Gastroesophageal sphincter (tissue), 4 donors: Measurements from ENCODE around the gene BASP1. TPM values are rescaled to one million over a fixed set of nuclear protein-coding genes. Genes with fewer than 3 reads are reported as not detected.
"Not testable (repeated sequence)": the region's sequence is repeated elsewhere in the genome, so short reads cannot be mapped to it uniquely, and the experiment has no call there.

ENCODE experiments used
- ATAC-seq: fragments of 150-250 bp; one replicate; pipeline ENCODE4 v1.9.1; 2016; ENCODE audit warnings: mild to moderate bottlenecking, moderate library complexity
- H3K27ac ChIP-seq, 4 donors: fragments of 200-600 bp; sonication (generic) in 3 of 4; 1 replicate in 3 of 4; 2 replicates in 1 of 4; pipeline ENCODE4 v1.5.1; 2016 to 2019
- H3K27me3 ChIP-seq: fragments of 200-600 bp; sonication (generic); one replicate; pipeline ENCODE4 v1.5.1; 2019
- H3K36me3 ChIP-seq, 2 donors: fragments of 200-600 bp; sonication (generic); one replicate each; pipeline ENCODE4 v1.5.1; 2019; ENCODE audit warnings: control low read depth in 1 of 2
- H3K4me1 ChIP-seq, 3 donors: fragments of 200-600 bp; sonication (generic); 1 replicate in 2 of 3; 2 replicates in 1 of 3; pipeline ENCODE4 v1.5.1; 2016 to 2019; ENCODE audit warnings: control low read depth in 2 of 3
- H3K4me3 ChIP-seq, 2 donors: fragments of 200-600 bp; sonication (generic); one replicate each; pipeline ENCODE4 v1.5.1; 2019; ENCODE audit warnings: mild to moderate bottlenecking in 1 of 2, moderate library complexity in 1 of 2
- H3K9me3 ChIP-seq, 3 donors: fragments of 200-600 bp; sonication (generic); one replicate each; pipeline ENCODE4 v1.5.1; 2017 to 2019; ENCODE audit warnings: control low read depth in 2 of 3
- EP300 ChIP-seq: sonication (generic); formaldehyde crosslinking; IDR thresholded peaks from one replicate; pipeline ENCODE4 v1.6.1; 2017; ENCODE audit warnings: antibody characterized with exemption, mild to moderate bottlenecking
- POLR2A ChIP-seq, 2 donors: fragments of 450-650 bp; IDR thresholded peaks; one replicate each; pipeline ENCODE4 v1.6.1; 2017; ENCODE audit warnings: antibody characterized with exemption in 2 of 2, mild to moderate bottlenecking in 2 of 2, moderate library complexity in 1 of 2
- POLR2AphosphoS5 ChIP-seq: sonication (generic); formaldehyde crosslinking; IDR thresholded peaks from one replicate; pipeline ENCODE4 v1.6.1; 2017; ENCODE audit warnings: antibody characterized with exemption
- WGBS, 2 donors: methylation state at CpG; one replicate each; pipeline ENCODE4 v1.1.5; 2018; ENCODE audit warnings: low coverage in 1 of 2; 5-methylcytosine and 5-hydroxymethylcytosine counted together
- total RNA-seq, 4 donors: library from RNA; depleted of rRNA; stranded (reverse); fragments of >200 nt; gene quantifications; one replicate each; pipeline ENCODE4 v1.1.0, GENCODE V29; 2016
- TF ChIP-seq, protein P1 (sequence below), 4 experiments: fragments of 200-600 bp in 2 of 4; fragments of 450-650 bp in 2 of 4; sonication (generic) in 1 of 4; IDR thresholded peaks; one replicate each; pipeline ENCODE4 v1.5.1; 2017 to 2019; ENCODE audit warnings: antibody characterized with exemption in 4 of 4, mild to moderate bottlenecking in 2 of 4, moderate library complexity in 2 of 4

BASP1 gene
- total RNA-seq, 4 donors from 2014 or later = 0.31 to 12.9 (median 5.5) TPM

DNA sequence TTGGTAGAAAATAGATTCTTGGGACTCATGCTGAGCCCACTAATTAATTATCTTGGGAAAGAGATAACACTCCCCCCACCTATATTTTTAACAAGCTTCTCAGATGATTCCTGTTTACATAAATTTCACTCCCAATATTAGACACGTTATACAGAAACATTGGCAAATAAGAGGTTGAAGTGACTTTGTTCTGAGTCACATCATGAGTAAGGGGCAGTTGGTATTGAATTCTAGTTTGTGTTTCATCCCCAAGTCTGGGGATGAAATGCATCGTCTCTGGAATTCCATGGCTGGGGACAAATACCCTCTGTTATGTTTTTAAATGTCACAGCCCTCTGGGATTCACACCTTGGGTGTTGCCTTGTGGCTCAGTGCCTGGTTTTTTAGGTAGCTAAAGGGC lies 41.0 kb downstream of the BASP1 start:
- 65 to 77% methylated on average over 2 of the region's 2 CpGs for WGBS, 2 donors
- Histone ChIP-seq H3K4me3 (no peak overlapping the region), H3K27me3 (no peaks in the 10 kb centered on the region), H3K27ac (no peak overlapping the region), H3K9me3 (no peaks in the 10 kb centered on the region), H3K4me1 (no peaks in the 10 kb centered on the region), H3K36me3 (no peaks in the 10 kb centered on the region)
- TF ChIP-seq POLR2AphosphoS5 = no peak
- TF ChIP-seq, protein P1, sequence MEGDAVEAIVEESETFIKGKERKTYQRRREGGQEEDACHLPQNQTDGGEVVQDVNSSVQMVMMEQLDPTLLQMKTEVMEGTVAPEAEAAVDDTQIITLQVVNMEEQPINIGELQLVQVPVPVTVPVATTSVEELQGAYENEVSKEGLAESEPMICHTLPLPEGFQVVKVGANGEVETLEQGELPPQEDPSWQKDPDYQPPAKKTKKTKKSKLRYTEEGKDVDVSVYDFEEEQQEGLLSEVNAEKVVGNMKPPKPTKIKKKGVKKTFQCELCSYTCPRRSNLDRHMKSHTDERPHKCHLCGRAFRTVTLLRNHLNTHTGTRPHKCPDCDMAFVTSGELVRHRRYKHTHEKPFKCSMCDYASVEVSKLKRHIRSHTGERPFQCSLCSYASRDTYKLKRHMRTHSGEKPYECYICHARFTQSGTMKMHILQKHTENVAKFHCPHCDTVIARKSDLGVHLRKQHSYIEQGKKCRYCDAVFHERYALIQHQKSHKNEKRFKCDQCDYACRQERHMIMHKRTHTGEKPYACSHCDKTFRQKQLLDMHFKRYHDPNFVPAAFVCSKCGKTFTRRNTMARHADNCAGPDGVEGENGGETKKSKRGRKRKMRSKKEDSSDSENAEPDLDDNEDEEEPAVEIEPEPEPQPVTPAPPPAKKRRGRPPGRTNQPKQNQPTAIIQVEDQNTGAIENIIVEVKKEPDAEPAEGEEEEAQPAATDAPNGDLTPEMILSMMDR (IDR thresholded peaks at IDR 0.05) = no peak
- TF ChIP-seq POLR2A (IDR thresholded peaks at IDR 0.05) = no peak
- TF ChIP-seq EP300 = no peak
- no peak for ATAC-seq

DNA sequence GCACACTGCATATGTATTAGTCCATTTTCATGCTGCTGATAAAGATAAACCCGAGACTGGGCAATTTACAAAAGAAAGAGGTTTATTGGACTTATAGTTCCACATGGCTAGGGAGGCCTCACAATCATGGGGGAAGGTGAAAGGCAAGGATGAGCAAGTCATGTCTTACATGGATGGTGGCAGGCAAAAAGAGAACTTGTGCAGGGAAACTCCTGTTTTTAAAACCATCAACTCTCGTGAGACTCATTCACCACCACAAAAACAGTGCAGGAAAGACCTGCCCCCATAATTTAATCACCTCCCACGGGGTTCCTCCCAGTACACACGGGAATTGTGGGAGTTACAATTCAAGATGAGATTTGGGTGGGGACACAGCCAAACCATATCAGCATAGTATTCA lies 41.6 kb downstream of the BASP1 start:
- not testable (repeated sequence) for H3K27ac ChIP-seq, H3K36me3 ChIP-seq, H3K9me3 ChIP-seq, H3K4me3 ChIP-seq, H3K27me3 ChIP-seq, ATAC-seq, H3K4me1 ChIP-seq
- WGBS, 2 donors = 74 to 80% methylated on average over 4 of the region's 4 CpGs

DNA sequence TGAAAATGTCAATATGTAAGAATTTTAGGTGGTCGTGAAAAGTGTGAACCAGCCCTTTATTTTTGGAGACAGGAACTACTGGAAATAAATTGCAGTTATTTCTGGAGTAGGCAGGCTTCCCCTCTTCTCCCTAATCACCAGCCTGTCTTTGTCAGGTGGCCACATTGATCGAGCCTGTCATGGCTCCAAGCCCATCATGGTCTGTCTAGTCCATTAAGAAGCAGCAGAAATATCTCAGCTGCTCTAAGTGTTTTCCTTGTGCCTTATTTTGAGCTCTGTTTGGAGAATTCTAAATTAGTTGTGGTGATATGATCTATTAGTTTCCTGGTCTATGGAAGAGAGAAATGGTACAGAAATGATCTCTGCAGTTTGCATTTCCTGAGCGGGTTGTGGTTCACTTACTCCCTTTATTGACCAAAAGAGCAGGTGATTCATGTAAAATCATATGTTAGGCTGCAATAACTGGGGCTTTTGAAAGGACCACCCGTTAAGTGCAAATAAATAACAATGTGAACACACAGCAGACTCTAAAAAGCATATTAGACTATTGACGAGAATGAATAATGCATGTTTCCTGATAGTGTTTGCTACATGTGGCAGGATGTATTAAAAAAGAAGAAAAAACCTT lies 42.3 kb downstream of the BASP1 start:
- no peak overlapping the region for H3K4me3 ChIP-seq
- no peak for ATAC-seq
- H3K9me3 ChIP-seq = no peaks in the 10 kb centered on the region
- WGBS, 2 donors = 68 to 81% methylated on average over 5 of the region's 5 CpGs
- no peak for TF ChIP-seq POLR2AphosphoS5
- TF ChIP-seq POLR2A (IDR thresholded peaks at IDR 0.05) = no peak
- TF ChIP-seq, protein P1 (IDR thresholded peaks at IDR 0.05) = no peak
- no peak for TF ChIP-seq EP300
- H3K4me1 ChIP-seq = no peaks in the 10 kb centered on the region
- no peaks in the 10 kb centered on the region for H3K27me3 ChIP-seq
- H3K36me3 ChIP-seq = no peaks in the 10 kb centered on the region
- no peak overlapping the region for H3K27ac ChIP-seq

DNA sequence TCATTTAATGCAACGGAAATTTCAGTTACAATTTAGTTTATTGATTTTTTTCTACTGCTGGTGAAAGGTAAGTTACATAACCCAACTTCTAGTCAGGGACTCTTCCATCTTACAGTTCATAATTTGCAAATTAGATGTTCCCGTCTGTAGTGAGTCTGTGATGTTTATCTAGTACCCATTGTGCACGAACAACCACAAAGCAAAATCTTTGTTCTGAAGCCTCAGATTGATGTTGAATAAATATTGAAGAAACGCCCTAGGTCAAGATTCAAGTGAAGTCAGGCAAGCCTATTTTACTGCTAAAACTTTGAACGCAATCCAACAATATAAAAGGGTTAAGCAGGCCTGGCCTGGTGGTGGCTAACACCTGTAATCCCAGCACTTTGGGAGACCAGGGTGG lies 43.1 kb downstream of the BASP1 start:
- no peak for ATAC-seq

DNA sequence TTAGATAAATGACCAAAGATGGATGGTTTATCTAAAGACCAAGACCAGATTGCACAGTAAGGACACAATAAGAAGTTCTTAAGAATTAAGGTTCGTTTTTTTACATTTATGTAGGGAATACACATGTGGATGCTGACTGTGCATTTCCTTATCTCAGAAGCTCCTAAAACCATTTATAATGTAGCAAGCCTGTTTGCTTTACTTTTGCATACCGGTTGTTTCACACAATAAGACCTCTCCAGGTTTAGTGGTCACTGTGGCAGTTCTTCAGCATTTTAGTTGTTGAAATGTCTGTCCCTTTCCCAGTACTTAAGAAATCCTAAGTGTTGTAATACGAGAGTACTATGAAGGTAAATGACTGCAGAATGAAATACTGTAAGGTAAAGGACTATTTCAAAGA lies 43.6 kb downstream of the BASP1 start:
- no peaks in the 10 kb centered on the region for H3K36me3 ChIP-seq
- no peaks in the 10 kb centered on the region for H3K27me3 ChIP-seq
- H3K9me3 ChIP-seq = no peaks in the 10 kb centered on the region
- 47 to 66% methylated on average over 3 of the region's 3 CpGs for WGBS, 2 donors
- no peak for ATAC-seq
- TF ChIP-seq, protein P1 (IDR thresholded peaks at IDR 0.05) = no peak
- TF ChIP-seq POLR2AphosphoS5 = no peak
- no peak for TF ChIP-seq POLR2A (IDR thresholded peaks at IDR 0.05)
- TF ChIP-seq EP300 = no peak
- H3K27ac ChIP-seq = no peak overlapping the region
- H3K4me3 ChIP-seq = no peak overlapping the region
- H3K4me1 ChIP-seq = no peaks in the 10 kb centered on the region

More for the DNA sequence above, 43.1 kb downstream of the BASP1 start:
- no peak overlapping the region for H3K27ac ChIP-seq
- no peaks in the 10 kb centered on the region for H3K4me1 ChIP-seq
- H3K4me3 ChIP-seq = no peak overlapping the region
- no peaks in the 10 kb centered on the region for H3K36me3 ChIP-seq
- TF ChIP-seq, protein P1 (IDR thresholded peaks at IDR 0.05) = no peak
- TF ChIP-seq POLR2A (IDR thresholded peaks at IDR 0.05) (no peak), EP300 (no peak), POLR2AphosphoS5 (no peak)
- 86 to 89% methylated on average over 3 to 5 of the region's 5 CpGs for WGBS, 2 donors
- H3K27me3 ChIP-seq = no peaks in the 10 kb centered on the region
- H3K9me3 ChIP-seq = no peaks in the 10 kb centered on the region
